Measurements from ENCODE around the gene UBTD1. TPM values are rescaled to one million over a fixed set of nuclear protein-coding genes. Genes with fewer than 3 reads are reported as not detected.

Gene UBTD1
- polyA plus RNA-seq, 1 donor (not counting 4 experiments of a cell fraction or from before 2014, with no cell fraction given) = 12.0 TPM

GRCh38 chr10:97502916-97503315 is 4.2 kb downstream of the UBTD1 start:
- Histone ChIP-seq H3K27me3 (ENCODE audit: control insufficient read depth, extremely low read depth, insufficient read depth, low read length) (no peaks in the 10 kb centered on the region), H3K79me2 (ENCODE audit: control insufficient read depth, insufficient read depth, low read length) (peaks cover 76% of the 10 kb centered on the region), H3K36me3 (ENCODE audit: control insufficient read depth in 2 of 2, extremely low read depth in 1 of 2, insufficient read depth in 2 of 2, low read length in 2 of 2) (peaks cover 0 to 2% of the 10 kb centered on the region in 2 experiments), H3K4me2 (ENCODE audit: control insufficient read depth, extremely low read depth, insufficient read depth, low read depth, low read length) (no peak overlapping the region), H3K4me3 (ENCODE audit: control insufficient read depth in 2 of 3, extremely low read depth in 1 of 3, insufficient read depth in 2 of 3, low read depth in 1 of 3, low read length in 3 of 3) (no peak overlapping the region), H2AFZ (ENCODE audit: control insufficient read depth, low read length) (no peak overlapping the region), H3K4me1 (ENCODE audit: control insufficient read depth, extremely low read depth, insufficient read depth, low read length) (peaks cover 12% of the 10 kb centered on the region), H3K9ac (ENCODE audit: control insufficient read depth, extremely low read depth, insufficient read depth, low read length) (no peak overlapping the region), H3K9me1 (ENCODE audit: control insufficient read depth, extremely low read depth, insufficient read depth, low read length) (peaks cover under 1% of the 10 kb centered on the region), H4K20me1 (ENCODE audit: control insufficient read depth, extremely low read depth, insufficient read depth, low read length) (no peaks in the 10 kb centered on the region), H3K27ac (ENCODE audit: control insufficient read depth, insufficient read depth, low read length) (no peak overlapping the region), H3K9me3 (ENCODE audit: control insufficient read depth, low read depth, low read length) (no peaks in the 10 kb centered on the region)
- FAIRE-seq = no peak
- TF ChIP-seq CTCF (optimal IDR thresholded peaks at IDR 0.05 in 1 of 3, IDR thresholded peaks at IDR 0.05 in 1 of 3, conservative IDR thresholded peaks at IDR 0.05 in 1 of 3; ENCODE audit: extremely low read depth in 1 of 3, insufficient read depth in 2 of 3, low read length in 3 of 3) (no peak), EZH2 (IDR thresholded peaks at IDR 0.05; ENCODE audit: low read length) (no peak)
- dilution Hi-C loops (cut with MboI; ENCODE audit: extremely low pct_ligation_motif_present, low sequenced_read_pairs) = no loop called here
- no peak for DNase-seq (ENCODE audit: low read depth, low spot score)

- Histone ChIP-seq H3K9me3 (ENCODE audit: control insufficient read depth, low read depth, low read length) (no peaks in the 10 kb centered on the region), H3K79me2 (ENCODE audit: control insufficient read depth, insufficient read depth, low read length) (peaks cover 77% of the 10 kb centered on the region), H2AFZ (ENCODE audit: control insufficient read depth, low read length) (no peak overlapping the region), H3K4me1 (ENCODE audit: control insufficient read depth, extremely low read depth, insufficient read depth, low read length) (peaks cover 17% of the 10 kb centered on the region), H3K4me2 (ENCODE audit: control insufficient read depth, extremely low read depth, insufficient read depth, low read depth, low read length) (no peak overlapping the region), H3K9ac (ENCODE audit: control insufficient read depth, extremely low read depth, insufficient read depth, low read length) (no peak overlapping the region), H3K9me1 (ENCODE audit: control insufficient read depth, extremely low read depth, insufficient read depth, low read length) (peaks cover 4% of the 10 kb centered on the region), H3K4me3 (ENCODE audit: control insufficient read depth in 2 of 3, extremely low read depth in 1 of 3, insufficient read depth in 2 of 3, low read depth in 1 of 3, low read length in 3 of 3) (no peak overlapping the region), H4K20me1 (ENCODE audit: control insufficient read depth, extremely low read depth, insufficient read depth, low read length) (peaks cover 2% of the 10 kb centered on the region), H3K27me3 (ENCODE audit: control insufficient read depth, extremely low read depth, insufficient read depth, low read length) (no peaks in the 10 kb centered on the region), H3K27ac (ENCODE audit: control insufficient read depth, insufficient read depth, low read length) (no peak overlapping the region), H3K36me3 (ENCODE audit: control insufficient read depth in 2 of 2, extremely low read depth in 1 of 2, insufficient read depth in 2 of 2, low read length in 2 of 2) (peaks cover 0 to 2% of the 10 kb centered on the region in 2 experiments)
- no peak for FAIRE-seq
- TF ChIP-seq EZH2 (IDR thresholded peaks at IDR 0.05; ENCODE audit: low read length) (no peak), CTCF (optimal IDR thresholded peaks at IDR 0.05 in 1 of 3, IDR thresholded peaks at IDR 0.05 in 1 of 3, conservative IDR thresholded peaks at IDR 0.05 in 1 of 3; ENCODE audit: extremely low read depth in 1 of 3, insufficient read depth in 2 of 3, low read length in 3 of 3) (no peak)
- dilution Hi-C loops (cut with MboI; ENCODE audit: extremely low pct_ligation_motif_present, low sequenced_read_pairs) = no loop called here
- DNase-seq (ENCODE audit: low read depth, low spot score) = no peak
Measured at GRCh38 chr10:97503406-97503805, 4.7 kb downstream of the UBTD1 start.

Data from keratinocyte (primary cell).